Colonic mucosa (tissue), 4 donors: ENCODE results near the gene HLCS. TPM values are rescaled to one million over a fixed set of nuclear protein-coding genes. Genes with fewer than 3 reads are reported as not detected.

Experiments used
- DNase-seq: peaks from one replicate; pipeline ENCODE4 v3.0.0-alpha.2; 2020
- H3K27ac ChIP-seq: fragments of 200-600 bp; one replicate; pipeline ENCODE4 v1.8.0; 2021
- H3K27me3 ChIP-seq: fragments of 200-600 bp; one replicate; pipeline ENCODE4 v1.8.0; 2021
- H3K36me3 ChIP-seq: fragments of 200-600 bp; one replicate; pipeline ENCODE4 v1.8.0; 2021
- H3K4me1 ChIP-seq: fragments of 200-600 bp; one replicate; pipeline ENCODE4 v1.8.0; 2021; ENCODE audit warnings: mild to moderate bottlenecking
- H3K4me3 ChIP-seq: fragments of 200-600 bp; one replicate; pipeline ENCODE4 v1.8.0; 2021
- H3K9ac ChIP-seq, 2 donors: one replicate each; pipeline ENCODE4 v1.7.0; 2013; ENCODE audit warnings: control low read depth in 2 of 2, low read depth in 2 of 2, low read length in 2 of 2
- H3K9me3 ChIP-seq: fragments of 200-600 bp; one replicate; pipeline ENCODE4 v1.8.0; 2021
- CTCF ChIP-seq: fragments of 200-600 bp; IDR thresholded peaks from one replicate; pipeline ENCODE4 v1.8.0; 2022; ENCODE audit warnings: antibody characterized with exemption, mild to moderate bottlenecking
- intact Hi-C: fragments of 100-400 bp; cut with DNase I; formaldehyde crosslinking; loops from one replicate; pipeline ENCODE4 v1.14.1; 2022
- total RNA-seq, 2 donors: library from RNA; stranded (reverse); fragmentation: NEBNext Ultra II Directional in 1 of 2; extraction: Animal tissue kit (Norgen Biotek cat#: 25700) in 1 of 2; gene quantifications; one replicate each; pipeline ENCODE4 v1.2.1, GENCODE V29; 2021
- donor health status: healthy.
- donor health status: DM: no; HTN: no; CAD: no.
- donor health status: DM: no; HTN: no; CAD: no.

Gene HLCS
- total RNA-seq, 2 donors from 2014 or later, result 10.8 to 11.4 TPM

- no peak for TF ChIP-seq CTCF
Measured at GRCh38 chr21:36980280-36981048, 14.0 kb upstream of the HLCS start.

GRCh38 chr21:36976882-36977651, 10.6 kb upstream of the HLCS start:
- intact Hi-C loops, result no loop called here
- no peak overlapping the region for H3K4me3 ChIP-seq

More at GRCh38 chr21:36980280-36981048, 14.0 kb upstream of the HLCS start:
- DNase-seq, result peak; percentile 36
- no peaks in the 10 kb centered on the region for H3K9me3 ChIP-seq
- no peaks in the 10 kb centered on the region for H3K4me1 ChIP-seq
- no peaks in the 10 kb centered on the region for H3K36me3 ChIP-seq
- intact Hi-C loops, result no loop called here
- no peaks in the 10 kb centered on the region for H3K27me3 ChIP-seq
- peak overlapping the region in 1 of 2 donors; percentile 16 for H3K9ac ChIP-seq
- no peak overlapping the region for H3K27ac ChIP-seq
- peak overlapping the region; percentile 36 for H3K4me3 ChIP-seq

GRCh38 chr21:36976228-36976861, 9.9 kb upstream of the HLCS start:
- Histone ChIP-seq H3K27ac (no peak overlapping the region), H3K27me3 (no peaks in the 10 kb centered on the region), H3K36me3 (no peaks in the 10 kb centered on the region), H3K4me3 (no peak overlapping the region), H3K9me3 (no peaks in the 10 kb centered on the region), H3K4me1 (no peaks in the 10 kb centered on the region), H3K9ac (no peak overlapping the region)
- DNase-seq, result no peak
- TF ChIP-seq CTCF, result no peak
- intact Hi-C loops, result no loop called here

More at GRCh38 chr21:36976882-36977651, 10.6 kb upstream of the HLCS start:
- Histone ChIP-seq H3K27ac (no peak overlapping the region), H3K36me3 (no peaks in the 10 kb centered on the region), H3K4me1 (no peaks in the 10 kb centered on the region), H3K27me3 (no peaks in the 10 kb centered on the region), H3K9me3 (no peaks in the 10 kb centered on the region), H3K9ac (no peak overlapping the region)
- TF ChIP-seq CTCF, result peak; percentile 44
- no peak for DNase-seq

GRCh38 chr21:36974851-36975192, 8.4 kb upstream of the HLCS start:
- H3K36me3 ChIP-seq, result no peaks in the 10 kb centered on the region
- H3K9me3 ChIP-seq, result no peaks in the 10 kb centered on the region
- no peak overlapping the region for H3K4me3 ChIP-seq
- intact Hi-C loops, result no loop called here
- no peaks in the 10 kb centered on the region for H3K4me1 ChIP-seq
- no peak for TF ChIP-seq CTCF
- DNase-seq, result no peak
- H3K9ac ChIP-seq, result no peak overlapping the region
- no peaks in the 10 kb centered on the region for H3K27me3 ChIP-seq
- H3K27ac ChIP-seq, result no peak overlapping the region

GRCh38 chr21:36973986-36974850, 7.7 kb upstream of the HLCS start:
- intact Hi-C loops, result no loop called here
- H3K9ac ChIP-seq, result no peak overlapping the region
- H3K27me3 ChIP-seq, result no peaks in the 10 kb centered on the region
- DNase-seq, result no peak
- no peaks in the 10 kb centered on the region for H3K4me1 ChIP-seq
- no peak for TF ChIP-seq CTCF
- no peaks in the 10 kb centered on the region for H3K9me3 ChIP-seq
- H3K36me3 ChIP-seq, result no peaks in the 10 kb centered on the region
- H3K27ac ChIP-seq, result no peak overlapping the region
- H3K4me3 ChIP-seq, result no peak overlapping the region
